ELF-1 (cell line): ENCODE results near the gene LYPD8.
"Not testable (repeated sequence)": the region's sequence is repeated elsewhere in the genome, so short reads cannot be mapped to it uniquely, and the experiment has no call there.

Experiments used
- DNase-seq: peaks from one replicate; pipeline ENCODE4 v3.0.0-alpha.2; 2016; ENCODE audit warnings: low read depth, low spot score

LYPD8 gene

DNA sequence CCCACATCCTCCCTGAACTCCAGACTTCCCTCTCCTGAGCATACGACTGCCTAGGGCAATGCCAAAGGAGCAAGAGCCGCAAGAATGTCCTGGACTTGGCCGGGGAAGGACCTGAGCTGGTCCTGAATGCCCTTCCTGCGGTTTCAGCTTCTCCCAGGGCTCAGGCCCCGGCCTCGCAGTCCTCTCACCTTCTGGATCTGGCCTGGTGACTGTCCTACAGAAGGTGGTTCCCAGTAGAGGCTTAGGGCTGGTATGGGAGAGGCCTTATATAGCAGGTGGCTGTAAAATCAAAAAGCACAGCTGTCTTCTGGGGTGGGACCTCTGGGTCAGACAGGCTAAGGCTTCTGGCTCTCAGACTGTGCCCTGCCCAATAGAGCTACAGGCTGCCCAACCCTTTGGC is at the start of gene LYPD8:
LYPD8 (minus strand) TSS at position 243 of the 400 bp plus-strand sequence. CDS start 4,678 bp downstream, outside the sequence.
- DNase-seq, result no peak

GRCh38 chr1:248804771-248805681 is 49.5 kb upstream of the LYPD8 start:
- no peak for DNase-seq

DNA sequence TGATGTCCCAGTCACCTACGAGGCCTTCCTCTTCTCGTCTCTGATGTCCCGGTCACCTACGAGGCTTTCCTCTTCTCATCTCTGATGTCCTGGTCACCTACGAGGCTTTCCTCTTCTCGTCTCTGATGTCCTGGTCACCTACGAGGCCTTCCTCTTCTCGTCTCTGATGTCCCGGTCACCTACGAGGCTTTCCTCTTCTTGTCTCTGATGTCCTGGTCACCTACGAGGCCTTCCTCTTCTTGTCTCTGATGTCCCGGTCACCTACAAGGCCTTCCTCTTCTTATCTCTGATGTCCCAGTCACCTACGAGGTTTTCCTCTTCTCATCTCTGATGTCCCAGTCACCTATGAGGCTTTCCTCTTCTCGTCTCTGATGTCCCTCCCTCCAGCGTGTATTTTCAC is 47.9 kb upstream of the LYPD8 start:
- DNase-seq, result not testable (repeated sequence)

GRCh38 chr1:248802454-248802853 is 46.9 kb upstream of the LYPD8 start:
- no peak for DNase-seq

GRCh38 chr1:248800459-248800858 is 44.9 kb upstream of the LYPD8 start:
- no peak for DNase-seq

GRCh38 chr1:248798791-248799190 is 43.2 kb upstream of the LYPD8 start:
- no peak for DNase-seq

- DNase-seq, result not testable (repeated sequence)
Observed at GRCh38 chr1:248794663-248795062, 39.1 kb upstream of the LYPD8 start.

- DNase-seq, result no peak
Observed at GRCh38 chr1:248793592-248793991, 38.0 kb upstream of the LYPD8 start.

DNA sequence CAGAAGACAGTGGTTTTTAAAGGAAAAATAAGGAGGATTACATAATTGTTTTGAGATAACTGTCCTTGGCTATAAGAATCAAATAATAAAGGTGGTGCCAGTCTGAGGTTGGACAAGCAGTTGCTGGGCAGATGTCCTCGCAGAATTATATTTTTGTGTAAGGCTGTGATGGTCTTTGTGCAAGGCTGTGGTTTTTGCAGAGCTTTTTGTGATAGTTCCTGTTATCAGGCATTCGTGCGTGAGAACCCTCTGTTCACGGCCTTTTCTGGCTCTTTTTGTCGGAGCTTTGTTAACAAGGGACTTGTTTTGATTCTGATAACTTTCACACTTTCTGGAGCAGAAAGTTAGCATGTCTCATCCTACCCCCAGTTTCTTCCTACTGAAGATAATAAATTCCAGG is 36.8 kb upstream of the LYPD8 start:
- DNase-seq, result no peak

DNA sequence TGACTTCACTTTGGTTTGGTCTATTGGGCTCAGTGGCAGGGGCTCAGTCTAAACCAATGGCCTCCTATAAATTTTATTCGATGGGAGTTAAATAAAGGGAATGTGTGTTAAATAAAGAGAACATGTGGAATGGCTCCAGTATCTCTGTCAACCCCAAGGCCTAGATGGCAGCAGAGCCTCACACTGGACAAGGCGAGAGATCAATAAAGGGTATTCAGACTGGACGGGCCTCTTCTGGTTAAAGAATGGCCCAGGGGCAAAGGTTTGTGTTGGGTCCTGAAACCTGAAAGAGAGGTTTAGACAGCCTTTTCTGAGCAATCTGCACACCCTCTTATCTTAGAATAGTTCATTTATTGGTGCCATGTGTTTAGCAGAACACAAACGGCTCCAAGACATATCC is 35.5 kb upstream of the LYPD8 start:
- peak; percentile 21 for DNase-seq

GRCh38 chr1:248790456-248790855 is 34.9 kb upstream of the LYPD8 start:
- DNase-seq, result no peak

- not testable (repeated sequence) for DNase-seq
Observed at GRCh38 chr1:248789337-248789736, 33.8 kb upstream of the LYPD8 start.

GRCh38 chr1:248788327-248788726 is 32.8 kb upstream of the LYPD8 start:
- no peak for DNase-seq

GRCh38 chr1:248787430-248787829 is 31.9 kb upstream of the LYPD8 start:
- DNase-seq, result no peak

GRCh38 chr1:248786156-248786555 is 30.6 kb upstream of the LYPD8 start:
- DNase-seq, result no peak

GRCh38 chr1:248783367-248783766 is 27.8 kb upstream of the LYPD8 start:
- no peak for DNase-seq

- DNase-seq, result no peak
Observed at GRCh38 chr1:248782416-248783141, 27.0 kb upstream of the LYPD8 start.

- no peak for DNase-seq
Observed at GRCh38 chr1:248779350-248779749, 23.8 kb upstream of the LYPD8 start.

DNA sequence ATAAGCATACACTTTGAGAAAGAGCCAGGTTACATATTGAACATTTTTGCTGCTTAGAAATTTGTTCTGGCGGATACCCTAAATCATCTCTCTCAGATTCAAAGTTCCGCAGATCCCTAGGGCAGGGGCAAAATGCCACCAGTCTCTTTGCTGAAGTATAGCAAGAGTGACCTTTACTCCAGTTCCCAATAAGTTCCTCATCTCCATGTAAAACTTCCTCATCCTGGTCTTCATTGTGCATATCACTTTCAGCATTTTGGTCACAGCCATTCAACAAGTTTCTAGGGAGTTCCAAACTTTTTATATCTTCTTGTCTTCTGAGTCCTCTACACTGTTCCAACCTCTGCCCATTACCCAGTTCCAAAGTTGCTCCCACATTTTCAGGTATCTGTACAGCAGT is 23.3 kb upstream of the LYPD8 start:
- no peak for DNase-seq

DNA sequence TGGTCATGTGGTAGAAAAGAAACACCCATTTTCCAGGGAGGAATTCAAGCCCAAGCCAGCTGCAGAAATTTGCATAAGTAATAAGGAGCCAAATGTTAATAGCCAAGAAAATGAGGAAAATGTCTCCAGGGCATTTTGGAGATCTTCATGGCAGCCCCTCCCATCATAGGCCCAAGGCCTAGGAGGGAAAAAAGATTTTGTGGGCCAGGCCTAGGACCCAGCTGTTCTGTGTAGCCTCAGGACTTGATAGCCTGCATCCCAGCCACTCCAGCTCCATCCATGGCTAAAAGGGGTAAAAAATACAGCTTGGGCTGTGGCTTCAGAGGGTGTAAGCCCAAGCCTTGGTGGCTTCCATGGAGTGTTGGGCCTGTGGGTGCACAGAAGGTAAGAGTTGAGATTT is 21.4 kb upstream of the LYPD8 start:
- DNase-seq, result no peak

DNA sequence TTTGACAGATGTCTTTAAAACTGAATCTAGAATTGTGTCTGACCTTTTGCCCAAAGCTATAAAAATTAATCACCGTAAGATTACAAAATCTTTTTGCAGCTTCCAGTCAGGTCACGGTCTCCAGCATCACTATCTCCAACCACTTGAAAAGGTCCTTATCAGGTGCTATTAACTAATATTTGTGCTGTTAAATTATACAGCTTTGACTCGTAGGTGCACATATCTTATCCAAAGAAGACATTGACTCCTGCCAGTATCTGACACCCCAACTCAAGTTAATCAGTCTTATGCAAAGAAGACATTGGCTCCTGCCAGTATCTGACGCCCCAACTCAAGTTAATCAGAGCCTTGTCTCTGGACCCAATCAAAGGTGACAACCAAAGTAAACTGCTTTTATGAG is 19.9 kb upstream of the LYPD8 start:
- no peak for DNase-seq

DNA sequence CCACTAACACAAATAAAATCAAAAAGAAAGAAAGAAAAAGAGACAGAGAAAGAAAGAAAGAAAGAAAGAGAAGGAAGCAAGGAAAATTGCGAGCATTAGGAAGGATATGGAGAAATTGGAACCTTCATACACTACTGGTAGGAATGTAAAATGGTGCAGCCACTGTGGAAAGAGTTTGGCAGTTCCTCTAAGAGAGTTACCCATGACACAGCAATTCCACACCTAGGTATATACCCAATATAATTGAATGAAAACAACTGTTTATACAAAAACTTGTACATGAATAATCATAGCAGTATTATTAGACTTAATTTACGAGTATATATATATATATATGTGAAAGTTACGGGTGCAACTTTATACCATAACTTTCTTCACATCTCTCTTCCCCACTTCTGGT is 4.1 kb upstream of the LYPD8 start:
- no peak for DNase-seq

DNA sequence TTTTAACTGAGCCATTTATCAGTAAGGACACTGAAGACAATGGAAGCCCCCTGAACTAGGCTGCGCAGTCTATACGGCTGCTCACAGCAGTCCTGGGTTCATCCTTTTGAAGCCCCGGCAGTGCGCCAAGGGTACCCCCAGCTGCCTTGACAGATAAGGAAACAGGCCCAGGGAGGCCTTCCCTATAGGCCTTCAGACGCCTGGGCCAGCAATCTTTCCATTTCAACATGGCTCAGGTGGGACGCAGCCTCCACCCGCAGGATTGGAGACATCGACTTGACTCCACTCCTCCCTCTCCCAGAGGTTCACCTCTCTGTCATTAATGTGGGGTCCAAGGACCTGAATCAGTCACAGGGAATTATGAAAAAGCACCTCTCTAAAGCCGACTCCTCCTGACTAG is 2.8 kb upstream of the LYPD8 start:
- DNase-seq, result no peak
